Psoas muscle (tissue), 8 donors: Measurements from ENCODE around the gene HLCS. TPM values are rescaled to one million over a fixed set of nuclear protein-coding genes. Genes with fewer than 3 reads are reported as not detected.

Experiments
- ATAC-seq, 4 donors: fragments of 200-7000 bp; cut with Tn5 transposase; one replicate each; pipeline ENCODE4 v1.9.1; 2020; ENCODE audit warnings: moderate library complexity in 3 of 4, mild to moderate bottlenecking in 2 of 4
- DNase-seq, 2 donors: peaks; one replicate each; pipeline ENCODE4 v3.0.0-alpha.2; 2020
- H3K27ac ChIP-seq: fragments of 200-600 bp; one replicate; pipeline ENCODE4 v1.8.0; 2022
- H3K27me3 ChIP-seq, 3 donors: fragments of 200-600 bp in 1 of 3; one replicate each; pipeline versions ENCODE4 v1.6.1 to v1.8.0; 2013 to 2022; ENCODE audit warnings: low read length in 2 of 3, mild to moderate bottlenecking in 2 of 3, moderate library complexity in 1 of 3; ENCODE audit not compliant: insufficient read depth in 3 of 3
- H3K36me3 ChIP-seq, 2 donors: fragments of 200-600 bp in 1 of 2; one replicate each; pipeline versions ENCODE4 v1.6.1 to v1.8.0; 2013 to 2022; ENCODE audit warnings: low read depth in 1 of 2, mild to moderate bottlenecking in 1 of 2, moderate library complexity in 1 of 2; ENCODE audit not compliant: insufficient read depth in 1 of 2
- H3K4me1 ChIP-seq: fragments of 200-600 bp; one replicate; pipeline ENCODE4 v1.8.0; 2022
- H3K4me3 ChIP-seq: fragments of 200-600 bp; one replicate; pipeline ENCODE4 v1.8.0; 2022; ENCODE audit warnings: mild to moderate bottlenecking
- H3K9me3 ChIP-seq: fragments of 200-600 bp; one replicate; pipeline ENCODE4 v1.8.0; 2022
- CTCF ChIP-seq: fragments of 200-600 bp; IDR thresholded peaks from one replicate; pipeline ENCODE4 v1.8.0; 2022; ENCODE audit warnings: antibody characterized with exemption
- WGBS, 3 donors: extraction: QIAGEN DNeasy Blood & Tissue Kit; methylation state at CpG; one replicate each; pipeline versions ENCODE4 v1.1.6 to v1.1.7; 2013; 5-methylcytosine and 5-hydroxymethylcytosine counted together
- intact Hi-C, 2 donors: fragments of 100-400 bp; cut with DNase I; formaldehyde crosslinking; loops; one replicate each; pipeline versions ENCODE4 v1.11.0 to v1.14.2; 2022
- polyA plus RNA-seq, 3 donors: library from polyadenylated mRNA; stranded (reverse); fragments of 200-250 nt; gene quantifications; one replicate each; pipeline ENCODE4 v1.2.3, GENCODE V29; 2013
- total RNA-seq, 4 donors: library from RNA; stranded (reverse); fragmentation: NEBNext Ultra II Directional in 2 of 4; extraction: Animal tissue kit (Norgen Biotek cat#: 25700) in 2 of 4; gene quantifications; one replicate each; pipeline versions ENCODE4 v1.2.1 to v1.2.4, GENCODE V29; 2021 to 2023
- donor health status: healthy with polysubstance abuse.
- donor health status: DM: no; HTN: no; CAD: no; lungs with moderate emphysema.
- donor health status: Bipolar disorder and iron deficiency.
- donor health status: healthy.
- donor health status: DM: yes; HTN: yes; CAD: no.
- donor health status: DM: no; HTN: no; CAD: no.
- donor health status: DM: no; HTN: no; CAD: no.
- donor health status: DM: yes; HTN: yes; CAD: no.

The HLCS gene
- total and polyA plus RNA-seq, 7 donors = 3.6 to 13.5 (median 8.1) TPM

- H3K9me3 ChIP-seq = peaks cover 4% of the 10 kb centered on the region
- no peak overlapping the region for H3K27ac ChIP-seq
- DNase-seq (no peak), ATAC-seq (no peak)
- peaks cover 4 to 19% of the 10 kb centered on the region in 2 donors for H3K36me3 ChIP-seq
- H3K4me1 ChIP-seq = no peaks in the 10 kb centered on the region
- no peak for TF ChIP-seq CTCF
- H3K27me3 ChIP-seq = no peaks in the 10 kb centered on the region
- WGBS, 3 donors = 95 to 96% (median 95%) methylated on average over 6 of the region's 6 CpGs
- intact Hi-C loops = no loop called here
- no peak overlapping the region for H3K4me3 ChIP-seq
Measured at GRCh38 chr21:36945496-36946138, 20.9 kb downstream of the HLCS start.

- no peak for TF ChIP-seq CTCF
- H3K4me1 ChIP-seq = peaks cover 17% of the 10 kb centered on the region
- no peak for DNase-seq
- H3K36me3 ChIP-seq = peaks cover 0 to 26% of the 10 kb centered on the region in 2 donors
- H3K9me3 ChIP-seq = no peaks in the 10 kb centered on the region
- WGBS, 3 donors = 93 to 97% (median 96%) methylated on average over 24 of the region's 24 CpGs
- intact Hi-C loops = no loop called here
- no peaks in the 10 kb centered on the region for H3K27me3 ChIP-seq
- ATAC-seq = no peak
- no peak overlapping the region for H3K27ac ChIP-seq
- no peak overlapping the region for H3K4me3 ChIP-seq
Measured at GRCh38 chr21:36936361-36937135, 29.9 kb downstream of the HLCS start.

- ATAC-seq (no peak), DNase-seq (no peak)
- Histone ChIP-seq H3K9me3 (no peaks in the 10 kb centered on the region), H3K4me1 (peaks cover 17% of the 10 kb centered on the region), H3K36me3 (peaks cover 0 to 28% of the 10 kb centered on the region in 2 donors), H3K27me3 (no peaks in the 10 kb centered on the region), H3K4me3 (no peak overlapping the region), H3K27ac (no peak overlapping the region)
- intact Hi-C loops = no loop called here
- 42 to 54% (median 54%) methylated on average over 5 of the region's 5 CpGs for WGBS, 3 donors
- TF ChIP-seq CTCF = no peak
Measured at GRCh38 chr21:36934864-36935420, 31.5 kb downstream of the HLCS start.

GRCh38 chr21:36932161-36932816 lies 34.2 kb downstream of the HLCS start:
- no peak overlapping the region for H3K27ac ChIP-seq
- ATAC-seq (no peak), DNase-seq (no peak)
- no peak overlapping the region for H3K4me3 ChIP-seq
- no peak for TF ChIP-seq CTCF
- intact Hi-C loops = no loop called here
- H3K27me3 ChIP-seq = no peaks in the 10 kb centered on the region
- peaks cover 0 to 27% of the 10 kb centered on the region in 2 donors for H3K36me3 ChIP-seq
- 50 to 75% (median 70%) methylated on average over 3 of the region's 3 CpGs for WGBS, 3 donors
- peaks cover 19% of the 10 kb centered on the region for H3K4me1 ChIP-seq
- H3K9me3 ChIP-seq = no peaks in the 10 kb centered on the region
